Measurements from ENCODE around the gene SUCLA2. TPM values are rescaled to one million over a fixed set of nuclear protein-coding genes. Genes with fewer than 3 reads are reported as not detected.

Gene SUCLA2
- total RNA-seq = 69.8 TPM

DNA sequence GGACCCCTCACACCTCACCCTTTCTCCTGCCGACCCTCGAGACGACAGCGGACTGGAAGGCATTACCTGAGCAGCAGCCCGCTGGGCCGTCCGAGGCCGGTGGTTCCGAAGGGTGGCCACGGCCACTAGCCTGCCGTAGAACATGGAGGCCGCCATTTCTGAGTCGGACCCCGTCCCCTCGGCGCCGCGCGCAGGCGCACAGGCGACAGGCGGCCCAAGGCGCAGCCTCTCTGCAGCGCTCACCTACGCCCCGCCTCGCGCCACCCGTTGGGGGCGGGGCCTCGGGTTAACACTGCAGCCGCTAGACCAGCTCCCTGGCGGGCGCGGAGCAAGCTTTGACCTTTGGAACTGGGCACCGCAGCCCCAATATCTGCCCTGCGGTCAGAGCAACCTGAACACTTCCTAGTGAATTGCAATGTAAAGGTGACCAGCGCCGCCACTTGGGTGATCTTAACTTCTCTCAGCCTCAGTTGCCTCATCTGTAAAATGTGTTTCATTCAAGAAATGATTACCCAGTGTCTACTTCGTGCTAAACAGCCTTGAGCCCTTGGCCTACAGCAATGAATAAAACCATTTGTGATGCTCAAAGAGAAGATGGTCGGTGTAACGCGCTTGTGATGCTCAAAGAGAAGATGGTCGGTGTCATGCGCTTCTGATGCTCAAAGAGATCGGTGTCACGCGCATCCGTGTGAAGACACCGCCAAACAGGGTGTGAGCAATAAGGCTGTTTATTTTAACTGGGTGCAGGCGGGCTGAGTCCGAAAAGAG is at the start of gene SUCLA2:
SUCLA2 (minus strand) TSS at position 160 of the 768 bp plus-strand sequence; CDS start at position 156, 4 bp downstream.

DNA sequence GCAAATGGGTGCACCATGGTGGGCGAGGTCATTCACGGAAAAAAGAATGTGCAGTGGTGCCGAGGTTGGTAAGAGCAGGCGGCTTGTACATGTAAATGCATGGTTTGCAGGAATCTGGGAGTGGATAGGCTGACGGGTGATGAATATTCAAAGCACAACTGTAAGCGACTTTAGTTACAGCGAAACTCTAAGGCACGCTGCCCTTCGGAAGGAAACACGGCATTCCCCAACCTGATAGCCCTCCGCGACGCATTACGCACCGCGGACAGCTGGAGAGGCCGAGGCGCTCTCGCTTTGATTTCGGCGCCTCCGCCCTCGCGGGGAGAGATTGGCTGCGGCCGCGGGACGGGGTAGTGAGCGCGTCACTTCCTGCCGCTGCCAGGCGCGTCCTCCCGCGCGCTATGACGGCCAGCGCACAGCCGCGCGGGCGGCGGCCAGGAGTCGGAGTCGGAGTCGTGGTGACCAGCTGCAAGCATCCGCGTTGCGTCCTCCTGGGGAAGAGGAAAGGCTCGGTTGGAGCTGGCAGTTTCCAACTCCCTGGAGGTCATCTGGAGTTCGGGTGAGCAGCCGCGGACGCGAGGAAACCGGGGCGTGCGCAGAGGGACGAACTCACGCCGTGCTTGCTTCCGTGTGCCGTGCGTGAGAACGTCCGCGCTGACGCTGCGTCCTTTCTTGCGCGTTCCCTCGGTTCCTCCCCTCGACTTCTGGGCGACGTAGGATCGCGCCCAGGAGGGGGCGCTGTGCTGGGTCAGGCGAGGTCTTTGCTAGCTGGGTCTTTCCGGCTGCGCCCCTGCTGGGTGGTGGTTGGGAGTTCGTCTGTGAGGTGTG is 36.5 kb upstream of the SUCLA2 start, which contains the start of gene NUDT15:
NUDT15 (plus strand) TSS at position 381 of the 828 bp plus-strand sequence; CDS start at position 402, 21 bp downstream.

Other genes starting within 250 kb of the SUCLA2 start
- gene NUDT15, start 36.5 kb upstream of the SUCLA2 start, total RNA-seq = 7.8 TPM
- gene MED4, start 93.8 kb upstream of the SUCLA2 start, total RNA-seq = 26.6 TPM
- gene ITM2B, start 231.9 kb upstream of the SUCLA2 start, total RNA-seq = 97.3 TPM